ENCODE measurements around the gene FHIP2A.
A peak's percentile ranks its signal among the peaks of the same experiment; 100 is the strongest.
"Not testable (repeated sequence)": the region's sequence is repeated elsewhere in the genome, so short reads cannot be mapped to it uniquely, and the experiment has no call there.

FHIP2A gene

DNA sequence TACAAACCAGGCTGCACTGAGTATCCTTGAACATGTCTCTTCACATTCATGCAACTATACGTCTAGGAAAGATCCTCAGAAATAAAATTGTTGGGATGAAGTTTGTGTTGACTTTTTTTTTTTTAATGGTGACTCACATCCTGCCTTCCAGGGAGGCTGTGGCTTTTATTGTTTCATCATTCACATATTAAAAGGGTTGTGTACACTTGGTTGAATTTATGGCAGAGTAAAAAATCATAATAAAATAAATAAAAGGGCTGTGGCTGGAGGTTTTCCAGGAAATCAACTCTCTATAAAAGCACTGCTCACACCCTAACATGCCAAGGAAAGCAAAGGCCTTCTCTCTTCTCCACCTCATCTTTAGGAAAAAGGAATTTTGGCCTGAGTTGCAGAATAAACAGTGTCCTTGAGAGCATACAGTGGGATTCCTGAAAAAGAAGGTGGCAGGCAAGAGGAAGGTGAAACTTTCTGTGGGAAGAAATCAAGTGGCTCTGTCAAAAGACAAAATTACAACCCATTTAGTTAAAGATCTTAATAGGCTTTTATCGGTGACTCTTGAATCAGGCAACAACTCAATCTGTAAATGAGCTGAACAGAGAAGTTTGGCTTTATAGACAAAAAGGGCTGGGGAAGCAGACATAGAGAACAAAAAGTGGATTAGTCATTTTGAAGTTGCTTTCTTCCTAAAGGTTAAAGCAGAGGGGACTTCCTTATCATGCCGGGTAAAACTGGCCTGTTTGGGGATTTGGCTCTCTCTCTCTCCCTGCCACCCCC lies 41.6 kb upstream of the FHIP2A start:
- no peaks in the 10 kb centered on the region for H3K36me3 ChIP-seq (ENCODE audit: control insufficient read depth, insufficient read depth, low read length)
- TF ChIP-seq CTCF (IDR thresholded peaks at IDR 0.05; ENCODE audit: insufficient read depth, low read length, poor library complexity, severe bottlenecking) = no peak
- no peaks in the 10 kb centered on the region for H3K27me3 ChIP-seq (replicated peaks; ENCODE audit: control insufficient read depth, insufficient read depth, low read length)
- DNase-seq (ENCODE audit: extremely low read depth, insufficient read length) = no peak
- no peak overlapping the region for H3K4me3 ChIP-seq (replicated peaks; ENCODE audit: low read depth, low read length)

DNA sequence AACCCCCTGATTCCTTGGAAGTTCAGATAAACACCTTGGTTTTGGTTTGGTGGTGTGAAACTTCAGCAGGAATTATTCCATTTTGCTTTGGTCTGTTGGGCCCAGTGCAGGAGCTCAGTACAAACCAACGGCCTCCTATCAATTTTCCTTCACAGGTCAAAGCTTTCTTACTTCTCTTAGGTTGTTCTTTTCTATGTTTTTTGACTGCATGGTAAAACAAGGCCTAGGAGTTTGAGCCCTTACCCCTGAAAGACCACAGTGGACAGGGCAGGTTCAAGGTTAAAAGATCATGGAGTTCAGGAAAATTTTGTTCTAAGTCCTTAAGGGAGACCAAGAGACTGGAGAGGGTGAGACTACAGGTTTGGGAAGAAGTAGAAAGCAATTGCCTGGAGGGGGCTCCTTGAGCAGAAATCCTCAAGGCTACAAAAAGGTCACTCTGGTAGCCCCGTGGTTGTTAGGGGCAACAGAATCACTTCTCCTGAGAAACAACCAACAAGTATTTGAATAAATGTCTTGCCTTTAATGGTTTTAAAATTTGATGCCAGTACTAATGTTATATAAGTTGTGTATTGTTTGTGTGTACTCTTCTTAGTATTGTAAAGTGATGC lies 40.9 kb upstream of the FHIP2A start:
- no peak for DNase-seq (ENCODE audit: extremely low read depth, insufficient read length)
- TF ChIP-seq CTCF (IDR thresholded peaks at IDR 0.05; ENCODE audit: insufficient read depth, low read length, poor library complexity, severe bottlenecking) = no peak
- no peaks in the 10 kb centered on the region for H3K27me3 ChIP-seq (replicated peaks; ENCODE audit: control insufficient read depth, insufficient read depth, low read length)
- no peaks in the 10 kb centered on the region for H3K36me3 ChIP-seq (ENCODE audit: control insufficient read depth, insufficient read depth, low read length)
- no peak overlapping the region for H3K4me3 ChIP-seq (replicated peaks; ENCODE audit: low read depth, low read length)

- no peak for TF ChIP-seq CTCF (IDR thresholded peaks at IDR 0.05; ENCODE audit: insufficient read depth, low read length, poor library complexity, severe bottlenecking)
- H3K4me3 ChIP-seq (replicated peaks; ENCODE audit: low read depth, low read length) = no peak overlapping the region
- H3K27me3 ChIP-seq (replicated peaks; ENCODE audit: control insufficient read depth, insufficient read depth, low read length) = no peaks in the 10 kb centered on the region
- no peaks in the 10 kb centered on the region for H3K36me3 ChIP-seq (ENCODE audit: control insufficient read depth, insufficient read depth, low read length)
- no peak for DNase-seq (ENCODE audit: extremely low read depth, insufficient read length)
Observed at GRCh38 chr10:114782666-114783065, 38.9 kb upstream of the FHIP2A start.

GRCh38 chr10:114783686-114784085 lies 37.9 kb upstream of the FHIP2A start:
- Histone ChIP-seq H3K27me3 (replicated peaks; ENCODE audit: control insufficient read depth, insufficient read depth, low read length) (no peaks in the 10 kb centered on the region), H3K4me3 (replicated peaks; ENCODE audit: low read depth, low read length) (no peak overlapping the region), H3K36me3 (ENCODE audit: control insufficient read depth, insufficient read depth, low read length) (no peaks in the 10 kb centered on the region)
- no peak for TF ChIP-seq CTCF (IDR thresholded peaks at IDR 0.05; ENCODE audit: insufficient read depth, low read length, poor library complexity, severe bottlenecking)
- DNase-seq (ENCODE audit: extremely low read depth, insufficient read length) = no peak

- not testable (repeated sequence) for H3K4me3 ChIP-seq (replicated peaks; ENCODE audit: low read depth, low read length); H3K27me3 ChIP-seq (replicated peaks; ENCODE audit: control insufficient read depth, insufficient read depth, low read length); H3K36me3 ChIP-seq (ENCODE audit: control insufficient read depth, insufficient read depth, low read length)
- peak; percentile 65 for TF ChIP-seq CTCF (IDR thresholded peaks at IDR 0.05; ENCODE audit: insufficient read depth, low read length, poor library complexity, severe bottlenecking)
- DNase-seq (ENCODE audit: extremely low read depth, insufficient read length) = peak; percentile 24
Observed at GRCh38 chr10:114786492-114786891, 35.1 kb upstream of the FHIP2A start.

DNA sequence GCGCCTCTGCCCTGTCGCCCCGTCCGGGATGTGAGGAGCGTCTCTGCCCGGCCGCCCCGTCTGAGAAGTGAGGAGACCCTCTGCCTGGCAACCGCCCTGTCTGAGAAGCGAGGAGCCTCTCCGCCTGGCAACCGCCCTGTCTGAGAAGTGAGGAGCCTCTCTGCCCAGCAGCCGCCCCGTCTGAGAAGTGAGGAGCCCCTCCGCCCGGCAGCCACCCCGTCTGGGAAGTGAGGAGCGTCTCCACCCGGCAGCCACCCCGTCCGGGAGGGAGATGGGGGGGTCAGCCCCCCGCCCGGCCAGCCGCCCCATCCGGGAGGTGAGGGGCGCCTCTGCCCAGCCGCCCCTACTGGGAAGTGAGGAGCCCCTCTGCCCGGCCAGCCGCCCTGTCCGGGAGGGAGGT lies 34.4 kb upstream of the FHIP2A start:
- not testable (repeated sequence) for H3K4me3 ChIP-seq (replicated peaks; ENCODE audit: low read depth, low read length); DNase-seq (ENCODE audit: extremely low read depth, insufficient read length); H3K36me3 ChIP-seq (ENCODE audit: control insufficient read depth, insufficient read depth, low read length); H3K27me3 ChIP-seq (replicated peaks; ENCODE audit: control insufficient read depth, insufficient read depth, low read length)

Measured in GM06990 (cell line).